Stimulated activated effector memory CD8-positive, alpha-beta T cell treated with anti-CD3 and anti-CD28 coated beads, Interleukin-12 subunit alpha, Interleukin-12 subunit beta, amount 100 ng/mL, for 72 hours (primary cell): ENCODE data around the gene XRCC4.
A peak's percentile ranks its signal among the peaks of the same experiment; 100 is the strongest.

Experiments
- ATAC-seq: fragments of 150-1000 bp; cut with Tn5 transposase; 2 replicates; pipeline ENCODE4 v1.10.0; 2021
- DNase-seq, 2 donors: peaks; one replicate each; pipeline ENCODE4 v3.0.0; 2021 to 2022; ENCODE audit warnings: low spot score in 2 of 2
- H3K27ac Mint-ChIP-seq: one replicate; pipeline ENCODE4 v1.8.0; 2022; ENCODE audit warnings: mild to moderate bottlenecking, mixed read lengths
- H3K36me3 Mint-ChIP-seq: one replicate; pipeline ENCODE4 v1.8.0; 2022; ENCODE audit warnings: mild to moderate bottlenecking, mixed read lengths
- H3K4me1 Mint-ChIP-seq: one replicate; pipeline ENCODE4 v1.8.0; 2022; ENCODE audit warnings: mixed read lengths
- H3K4me3 Mint-ChIP-seq: one replicate; pipeline ENCODE4 v1.8.0; 2022; ENCODE audit warnings: mild to moderate bottlenecking, mixed read lengths
- H3K9me3 Mint-ChIP-seq: one replicate; pipeline ENCODE4 v1.8.0; 2022; ENCODE audit warnings: mixed read lengths

Gene XRCC4

GRCh38 chr5:83283761-83284160 is 206.4 kb downstream of the XRCC4 start:
- Mint-ChIP-seq H3K4me3 (no peak overlapping the region), H3K4me1 (no peaks in the 10 kb centered on the region), H3K9me3 (peaks cover 2% of the 10 kb centered on the region), H3K27ac (no peak overlapping the region), H3K36me3 (no peaks in the 10 kb centered on the region)
- DNase-seq (no peak), ATAC-seq (no peak)

DNA sequence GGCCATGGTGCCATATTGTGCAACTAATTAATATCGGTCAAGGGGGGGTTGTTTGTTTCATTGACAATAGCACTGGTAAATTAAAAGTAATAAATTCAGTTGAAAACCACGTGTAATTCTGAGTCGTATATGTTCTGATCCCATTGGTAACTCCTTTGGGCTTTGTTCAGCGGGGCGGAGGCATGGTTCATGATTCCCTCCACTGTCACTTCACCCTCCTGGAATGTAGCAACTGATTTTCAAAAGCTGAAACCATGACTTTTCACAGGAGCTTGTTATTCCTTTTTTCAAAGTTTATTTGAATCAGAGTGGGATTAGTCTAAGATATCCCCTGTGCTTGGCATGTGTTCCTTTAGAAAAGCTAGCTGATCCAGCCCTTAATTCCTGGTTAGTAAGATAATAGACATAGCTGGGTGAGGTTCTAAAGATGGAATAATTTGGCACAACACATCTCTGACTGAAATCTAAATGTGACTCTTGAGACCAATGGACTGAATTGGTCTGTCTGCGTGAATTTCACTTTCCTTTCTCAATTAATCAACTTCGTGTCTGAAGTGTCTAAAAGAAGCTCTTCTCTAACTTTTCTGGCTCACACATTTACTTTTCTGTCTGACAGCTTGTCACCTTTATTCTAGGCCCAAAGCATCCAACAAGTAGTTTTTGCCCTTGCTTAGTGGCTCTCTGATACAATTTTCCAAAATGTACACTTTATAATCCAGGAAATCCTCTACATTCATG is 208.5 kb downstream of the XRCC4 start:
- DNase-seq (no peak), ATAC-seq (no peak)
- Mint-ChIP-seq H3K4me3 (no peak overlapping the region), H3K36me3 (no peaks in the 10 kb centered on the region), H3K9me3 (peaks cover 2% of the 10 kb centered on the region), H3K4me1 (no peaks in the 10 kb centered on the region), H3K27ac (no peak overlapping the region)

- Mint-ChIP-seq H3K4me3 (no peak overlapping the region), H3K9me3 (peaks cover 1% of the 10 kb centered on the region), H3K27ac (no peak overlapping the region), H3K4me1 (no peaks in the 10 kb centered on the region), H3K36me3 (no peaks in the 10 kb centered on the region)
- ATAC-seq, result no peak
- no peak for DNase-seq
Observed at GRCh38 chr5:83294246-83294645, 216.9 kb downstream of the XRCC4 start.

DNA sequence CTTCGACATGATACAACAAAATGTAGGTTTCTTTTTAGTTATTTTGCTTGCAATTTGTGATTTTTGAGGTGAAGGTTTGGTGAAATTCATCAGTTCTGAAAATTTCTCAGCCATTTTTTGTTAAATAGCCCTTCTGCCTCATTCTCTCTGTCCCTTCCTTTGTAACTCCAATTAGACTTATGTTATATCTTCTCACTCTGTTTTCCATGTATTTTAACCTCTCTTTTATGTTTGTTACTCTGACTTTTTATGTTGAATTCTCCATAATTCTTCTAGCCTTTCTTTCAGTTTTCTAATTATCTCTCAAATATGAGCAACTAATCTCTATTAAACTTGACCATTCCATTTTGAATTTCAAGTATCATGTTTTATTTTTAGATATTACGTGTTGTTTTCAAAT is 222.0 kb downstream of the XRCC4 start:
- H3K4me3 Mint-ChIP-seq, result no peak overlapping the region
- H3K4me1 Mint-ChIP-seq, result no peaks in the 10 kb centered on the region
- no peak overlapping the region for H3K27ac Mint-ChIP-seq
- no peak for ATAC-seq
- H3K9me3 Mint-ChIP-seq, result peaks cover 7% of the 10 kb centered on the region
- DNase-seq, result no peak
- H3K36me3 Mint-ChIP-seq, result no peaks in the 10 kb centered on the region

DNA sequence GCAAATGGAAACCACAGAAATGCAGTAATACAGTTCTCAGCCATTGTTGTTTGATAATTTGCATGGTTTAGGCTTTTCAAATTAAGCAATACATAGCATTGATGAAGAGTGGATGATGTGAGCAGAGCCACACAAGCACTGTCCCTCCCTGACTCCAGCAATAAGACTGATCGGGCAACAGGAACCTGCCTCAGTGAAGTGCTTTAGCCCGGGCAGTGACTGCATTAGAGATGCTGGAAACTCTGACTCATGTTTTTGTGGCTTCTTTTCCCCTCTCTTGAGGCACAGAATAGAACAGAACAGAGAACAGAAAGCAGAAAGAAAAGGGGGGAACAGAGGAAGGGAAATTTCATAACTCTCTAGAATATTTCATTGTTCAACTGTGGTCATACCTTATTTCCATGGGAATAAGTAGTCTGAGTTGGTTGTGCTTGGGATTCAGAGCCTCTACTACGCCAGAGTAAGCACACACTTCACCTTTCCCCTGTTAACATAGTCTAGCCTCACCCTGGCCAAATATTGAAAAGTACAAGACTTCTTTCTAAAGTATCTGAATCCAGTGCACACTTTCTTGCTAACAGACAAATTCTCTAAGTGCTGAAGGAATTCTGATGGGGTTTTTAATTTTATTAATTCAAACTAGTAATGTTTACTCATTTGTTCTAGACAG is 229.4 kb downstream of the XRCC4 start:
- ATAC-seq (peak; percentile 95), DNase-seq (peak in 1 of 2 donors; percentile 48)
- peaks cover 5% of the 10 kb centered on the region for H3K36me3 Mint-ChIP-seq
- H3K27ac Mint-ChIP-seq, result peak overlapping the region; percentile 41
- H3K4me3 Mint-ChIP-seq, result no peak overlapping the region
- H3K9me3 Mint-ChIP-seq, result peaks cover 4% of the 10 kb centered on the region
- peaks cover 6% of the 10 kb centered on the region for H3K4me1 Mint-ChIP-seq

DNA sequence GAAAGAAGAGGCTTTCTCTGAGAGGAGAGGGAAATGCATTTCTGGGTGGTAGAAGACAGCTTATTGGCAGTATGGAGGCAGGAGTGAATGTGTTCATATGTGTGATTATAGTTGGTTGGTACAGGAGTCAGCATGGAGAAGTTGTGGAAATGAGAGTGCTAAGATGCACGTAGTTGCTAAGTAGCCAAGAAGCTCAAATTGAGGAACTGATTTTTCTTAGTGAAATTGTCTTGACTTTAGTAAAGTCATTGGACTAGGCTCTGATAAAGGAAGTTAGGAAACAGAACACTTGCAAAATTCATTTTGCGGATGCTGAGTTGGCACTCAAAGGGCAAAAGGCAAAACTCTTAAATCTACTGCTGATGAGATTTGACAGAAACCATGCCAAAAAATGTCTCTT is 235.3 kb downstream of the XRCC4 start:
- ATAC-seq (no peak), DNase-seq (no peak)
- H3K4me1 Mint-ChIP-seq, result no peaks in the 10 kb centered on the region
- no peak overlapping the region for H3K27ac Mint-ChIP-seq
- no peak overlapping the region for H3K4me3 Mint-ChIP-seq
- peaks cover 8% of the 10 kb centered on the region for H3K9me3 Mint-ChIP-seq
- no peaks in the 10 kb centered on the region for H3K36me3 Mint-ChIP-seq

- H3K4me1 Mint-ChIP-seq, result no peaks in the 10 kb centered on the region
- no peak for ATAC-seq
Observed at GRCh38 chr5:83313436-83313835, 236.1 kb downstream of the XRCC4 start.

DNA sequence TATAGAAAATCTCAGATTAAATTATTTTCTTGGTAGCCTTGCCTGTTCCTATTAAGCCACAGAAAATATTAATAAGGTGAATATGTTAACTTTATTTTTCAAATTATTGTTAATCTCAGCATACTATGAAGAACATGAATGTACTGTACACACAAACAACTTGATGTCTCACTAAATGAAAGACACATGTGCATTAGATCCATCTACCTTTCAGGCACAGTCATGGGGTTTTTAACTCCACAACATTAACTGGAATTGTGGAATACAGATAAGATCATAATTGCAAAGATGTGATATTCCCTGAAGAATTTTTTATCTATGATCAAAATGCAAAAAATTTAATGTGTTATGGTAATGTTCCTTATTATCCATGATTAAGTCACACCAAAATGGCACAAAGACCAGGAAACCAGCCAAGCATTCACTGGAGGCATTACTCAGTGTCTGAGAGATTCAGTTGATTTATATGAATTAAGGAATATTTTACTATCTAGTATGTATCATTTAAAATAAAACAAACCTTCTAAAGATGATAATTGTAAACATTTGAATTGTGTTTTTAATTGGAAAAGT is 244.2 kb downstream of the XRCC4 start:
- no peaks in the 10 kb centered on the region for H3K4me1 Mint-ChIP-seq
- H3K9me3 Mint-ChIP-seq, result no peaks in the 10 kb centered on the region
- H3K27ac Mint-ChIP-seq, result no peak overlapping the region
- DNase-seq (no peak), ATAC-seq (no peak)
- no peak overlapping the region for H3K4me3 Mint-ChIP-seq
- no peaks in the 10 kb centered on the region for H3K36me3 Mint-ChIP-seq

More at GRCh38 chr5:83313436-83313835, 236.1 kb downstream of the XRCC4 start:
- Mint-ChIP-seq H3K27ac (no peak overlapping the region), H3K36me3 (no peaks in the 10 kb centered on the region), H3K9me3 (peaks cover 8% of the 10 kb centered on the region), H3K4me3 (no peak overlapping the region)
- DNase-seq, result no peak

DNA sequence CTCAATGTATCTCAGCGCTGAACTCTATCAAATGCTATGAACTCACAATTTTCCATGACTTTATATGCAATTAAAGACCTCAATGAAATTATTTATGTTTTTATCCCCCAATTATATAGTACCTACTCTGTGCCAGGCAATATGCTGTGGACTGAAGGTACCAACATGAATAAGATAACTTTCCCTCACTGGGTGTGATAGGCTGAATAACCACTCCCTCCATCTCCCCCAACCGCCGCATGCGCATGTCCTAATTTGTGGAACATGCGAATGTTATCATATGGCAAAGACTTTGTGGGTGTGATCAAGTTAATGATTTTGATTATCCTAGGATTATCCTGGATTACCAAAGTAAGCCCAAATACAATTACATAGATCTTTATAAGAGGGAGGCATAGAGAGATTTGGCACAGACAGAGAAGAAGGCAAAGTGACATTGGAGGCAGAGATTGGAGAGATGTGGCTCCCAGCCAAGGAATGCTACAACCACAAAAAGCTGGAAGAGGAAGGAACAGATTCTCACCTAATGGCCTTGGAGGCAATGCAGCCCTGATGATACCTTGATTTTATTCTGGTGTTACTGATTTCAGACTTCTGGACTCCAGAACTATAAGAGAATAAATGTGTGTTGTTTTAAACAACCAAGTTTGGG is 245.1 kb downstream of the XRCC4 start:
- H3K27ac Mint-ChIP-seq, result no peak overlapping the region
- H3K4me1 Mint-ChIP-seq, result no peaks in the 10 kb centered on the region
- ATAC-seq (no peak), DNase-seq (no peak)
- H3K36me3 Mint-ChIP-seq, result no peaks in the 10 kb centered on the region
- H3K4me3 Mint-ChIP-seq, result no peak overlapping the region
- no peaks in the 10 kb centered on the region for H3K9me3 Mint-ChIP-seq

DNA sequence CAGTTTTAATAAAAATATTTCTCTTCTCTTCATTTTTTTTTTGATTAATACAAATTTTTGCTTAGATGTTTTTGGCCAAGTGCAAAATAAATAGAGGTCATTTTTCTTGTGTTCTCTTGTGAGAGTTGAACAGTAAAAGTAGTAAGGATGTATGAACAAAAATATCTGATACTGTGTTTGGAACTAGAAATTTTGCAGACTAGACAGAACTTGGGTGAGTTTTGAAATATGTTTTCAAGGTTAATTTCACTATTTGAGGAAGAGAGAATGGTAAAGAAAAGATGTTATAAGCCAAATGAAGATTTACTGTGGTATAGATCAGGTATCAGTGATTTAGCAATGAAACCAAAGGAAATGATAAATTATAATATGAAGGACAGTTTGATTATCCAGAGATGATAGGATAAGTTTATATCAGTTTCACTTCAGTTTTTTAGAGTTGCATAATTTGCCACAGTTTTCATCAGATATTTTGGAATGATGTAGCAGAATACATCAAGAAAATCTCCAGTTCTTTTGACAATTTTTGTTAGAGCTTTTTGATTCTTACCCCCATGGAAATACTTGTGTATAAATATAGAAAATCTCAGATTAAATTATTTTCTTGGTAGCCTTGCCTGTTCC is 246.3 kb downstream of the XRCC4 start:
- no peaks in the 10 kb centered on the region for H3K9me3 Mint-ChIP-seq
- no peaks in the 10 kb centered on the region for H3K4me1 Mint-ChIP-seq
- H3K4me3 Mint-ChIP-seq, result no peak overlapping the region
- no peak for ATAC-seq
- DNase-seq, result no peak
- no peaks in the 10 kb centered on the region for H3K36me3 Mint-ChIP-seq
- no peak overlapping the region for H3K27ac Mint-ChIP-seq

GRCh38 chr5:83331842-83332241 is 254.5 kb downstream of the XRCC4 start:
- Mint-ChIP-seq H3K4me1 (no peaks in the 10 kb centered on the region), H3K4me3 (no peak overlapping the region), H3K27ac (no peak overlapping the region), H3K36me3 (no peaks in the 10 kb centered on the region), H3K9me3 (no peaks in the 10 kb centered on the region)
- ATAC-seq, result no peak
- no peak for DNase-seq

GRCh38 chr5:83337453-83338035 is 260.2 kb downstream of the XRCC4 start:
- DNase-seq (no peak), ATAC-seq (no peak)
- no peak overlapping the region for H3K4me3 Mint-ChIP-seq
- no peaks in the 10 kb centered on the region for H3K36me3 Mint-ChIP-seq
- H3K9me3 Mint-ChIP-seq, result no peaks in the 10 kb centered on the region
- H3K27ac Mint-ChIP-seq, result no peak overlapping the region
- H3K4me1 Mint-ChIP-seq, result peaks cover 12% of the 10 kb centered on the region

DNA sequence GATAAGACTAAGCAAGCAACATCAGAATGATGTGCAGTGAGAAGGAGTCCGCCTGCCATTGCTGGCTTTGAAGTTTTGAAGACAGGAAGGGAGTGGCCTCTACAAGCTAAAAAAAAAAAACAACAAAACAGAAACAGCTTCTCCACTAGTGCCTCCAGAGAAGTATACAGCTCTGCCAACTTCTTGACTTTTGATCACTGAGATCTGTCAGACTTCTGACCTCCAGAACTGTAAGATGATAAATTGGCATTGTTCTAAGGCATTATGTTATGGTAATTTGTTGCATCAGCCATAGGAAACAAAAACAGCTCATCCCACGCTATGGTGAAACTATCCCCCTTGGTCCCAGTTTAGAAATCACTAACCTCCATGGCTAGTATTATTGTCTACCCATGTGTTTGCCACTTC is 263.2 kb downstream of the XRCC4 start:
- H3K9me3 Mint-ChIP-seq, result no peaks in the 10 kb centered on the region
- H3K36me3 Mint-ChIP-seq, result no peaks in the 10 kb centered on the region
- H3K4me3 Mint-ChIP-seq, result no peak overlapping the region
- H3K27ac Mint-ChIP-seq, result peak overlapping the region; percentile 67
- peaks cover 12% of the 10 kb centered on the region for H3K4me1 Mint-ChIP-seq
- DNase-seq (no peak), ATAC-seq (peak; percentile 80)

GRCh38 chr5:83341815-83342334 is 264.5 kb downstream of the XRCC4 start:
- ATAC-seq, result no peak
- H3K27ac Mint-ChIP-seq, result no peak overlapping the region
- H3K9me3 Mint-ChIP-seq, result no peaks in the 10 kb centered on the region
- no peaks in the 10 kb centered on the region for H3K36me3 Mint-ChIP-seq
- no peak for DNase-seq
- H3K4me1 Mint-ChIP-seq, result peaks cover 12% of the 10 kb centered on the region
- H3K4me3 Mint-ChIP-seq, result no peak overlapping the region

- DNase-seq, result no peak
- peaks cover 12% of the 10 kb centered on the region for H3K4me1 Mint-ChIP-seq
- H3K4me3 Mint-ChIP-seq, result no peak overlapping the region
- no peaks in the 10 kb centered on the region for H3K36me3 Mint-ChIP-seq
- peaks cover 5% of the 10 kb centered on the region for H3K9me3 Mint-ChIP-seq
- no peak overlapping the region for H3K27ac Mint-ChIP-seq
- ATAC-seq, result no peak
Observed at GRCh38 chr5:83342465-83342864, 265.1 kb downstream of the XRCC4 start.
